ENCODE measurements around the gene EPB41L4B. TPM values are rescaled to one million over a fixed set of nuclear protein-coding genes. Genes with fewer than 3 reads are reported as not detected.
A peak's percentile ranks its signal among the peaks of the same experiment; 100 is the strongest.

Gene EPB41L4B
- total RNA-seq, 4 donors from 2014 or later: 56.4 to 72.7 (median 71.0) TPM

GRCh38 chr9:109199676-109200075 lies 121.2 kb downstream of the EPB41L4B start:
- TF ChIP-seq CTCF (IDR thresholded peaks at IDR 0.05): no peak
- no peak for TF ChIP-seq POLR2A (IDR thresholded peaks at IDR 0.05)
- 87 to 90% methylated on average over 5 of the region's 5 CpGs for WGBS, 2 donors
- DNase-seq: no peak
- no peaks in the 10 kb centered on the region for H3K4me1 ChIP-seq
- H3K27ac ChIP-seq: no peak overlapping the region
- intact Hi-C loops (cut with DNase I): no loop called here
- H3K27me3 ChIP-seq: no peaks in the 10 kb centered on the region
- no peaks in the 10 kb centered on the region for H3K9me3 ChIP-seq
- H3K4me3 ChIP-seq (replicated peaks in 1 of 3): no peak overlapping the region
- no peaks in the 10 kb centered on the region for H3K36me3 ChIP-seq

GRCh38 chr9:109198736-109199382 lies 122.0 kb downstream of the EPB41L4B start:
- Histone ChIP-seq H3K27ac (no peak overlapping the region), H3K4me1 (no peaks in the 10 kb centered on the region), H3K27me3 (no peaks in the 10 kb centered on the region), H3K36me3 (no peaks in the 10 kb centered on the region), H3K9me3 (no peaks in the 10 kb centered on the region), H3K4me3 (replicated peaks in 1 of 3) (no peak overlapping the region)
- WGBS, 2 donors: 74 to 75% methylated on average over 6 of the region's 6 CpGs
- no peak for TF ChIP-seq POLR2A (IDR thresholded peaks at IDR 0.05)
- no peak for TF ChIP-seq CTCF (IDR thresholded peaks at IDR 0.05)
- no peak for DNase-seq
- intact Hi-C loops (cut with DNase I): no loop called here

GRCh38 chr9:109193974-109194556 lies 126.8 kb downstream of the EPB41L4B start:
- peaks cover 0 to 3% of the 10 kb centered on the region in 2 donors for H3K4me1 ChIP-seq
- DNase-seq: no peak
- H3K9me3 ChIP-seq: no peaks in the 10 kb centered on the region
- H3K27me3 ChIP-seq: no peaks in the 10 kb centered on the region
- H3K4me3 ChIP-seq (replicated peaks in 1 of 3): no peak overlapping the region
- TF ChIP-seq POLR2A (IDR thresholded peaks at IDR 0.05): no peak
- H3K36me3 ChIP-seq: no peaks in the 10 kb centered on the region
- 67 to 86% methylated on average over 11 of the region's 11 CpGs for WGBS, 2 donors
- H3K27ac ChIP-seq: no peak overlapping the region
- intact Hi-C loops (cut with DNase I): loop anchor here (5.0 kb wide), 1 partner anchor 128 kb away; the partner anchor contains the start of gene EPB41L4B

GRCh38 chr9:109192732-109193361 lies 128.0 kb downstream of the EPB41L4B start:
- DNase-seq: peak; percentile 83 to 85
- 35 to 40% methylated on average over 6 to 7 of the region's 7 CpGs for WGBS, 2 donors
- Histone ChIP-seq H3K9me3 (no peaks in the 10 kb centered on the region), H3K27me3 (no peaks in the 10 kb centered on the region), H3K27ac (no peak overlapping the region), H3K4me3 (replicated peaks in 1 of 3) (no peak overlapping the region), H3K4me1 (peaks cover 0 to 3% of the 10 kb centered on the region in 2 donors), H3K36me3 (no peaks in the 10 kb centered on the region)
- TF ChIP-seq POLR2A (IDR thresholded peaks at IDR 0.05) (no peak), CTCF (IDR thresholded peaks at IDR 0.05) (peak in 5 of 6 experiments; percentile 19 to 90 (median 78))
- intact Hi-C loops (cut with DNase I): loop anchor here (5.0 kb wide), 1 partner anchor 129 kb away; the partner anchor contains the start of gene EPB41L4B

GRCh38 chr9:109191746-109192145 lies 129.1 kb downstream of the EPB41L4B start:
- H3K27me3 ChIP-seq: no peaks in the 10 kb centered on the region
- H3K4me1 ChIP-seq: peaks cover 0 to 3% of the 10 kb centered on the region in 2 donors
- H3K4me3 ChIP-seq (replicated peaks in 1 of 3): no peak overlapping the region
- intact Hi-C loops (cut with DNase I): loop anchor here (5.0 kb wide), 1 partner anchor 131 kb away; the partner anchor contains the start of gene EPB41L4B
- no peaks in the 10 kb centered on the region for H3K36me3 ChIP-seq
- no peak overlapping the region for H3K27ac ChIP-seq
- no peak for DNase-seq
- 85 to 86% methylated on average over 6 to 9 of the region's 9 CpGs for WGBS, 2 donors
- TF ChIP-seq POLR2A (IDR thresholded peaks at IDR 0.05) (no peak), CTCF (IDR thresholded peaks at IDR 0.05) (no peak)
- no peaks in the 10 kb centered on the region for H3K9me3 ChIP-seq

Measured in thyroid gland (tissue), 4 donors.